HEK293 (cell line): ENCODE data around the gene OR7A10.

Experiments
- CTCF ChIA-PET: fragments of 350-600 bp; formaldehyde crosslinking; extraction: SDS; loops from one replicate; lab custom pipeline; 2021; ENCODE audit warnings: antibody characterized with exemption; lab: Yijun Ruan, JAX
- POLR2A ChIA-PET: fragments of 300-600 bp; formaldehyde crosslinking; extraction: SDS; loops from one replicate; lab custom pipeline; 2020; ENCODE audit warnings: antibody characterized with exemption, inconsistent platforms; lab: Yijun Ruan, JAX
- H3K27ac ChIP-seq: fragments of 200-500 bp; sonication (Bioruptor generic); 2 replicates; pipeline ENCODE4 v1.5.1; 2014; ENCODE audit warnings: low read depth, low read length, control low read depth, inconsistent platforms; ENCODE audit errors: extremely low read depth
- H3K36me3 ChIP-seq, 2 experiments: fragments of 200-500 bp in 1 of 2; sonication (Bioruptor generic) in 1 of 2; 1 replicate in 1 of 2; 2 replicates in 1 of 2; pipeline ENCODE4 v1.5.1; 2014 to 2017; ENCODE audit warnings: inconsistent platforms in 2 of 2, low read length in 2 of 2; ENCODE audit not compliant: control insufficient read depth in 2 of 2, insufficient read depth in 1 of 2
- H3K4me1 ChIP-seq: fragments of 200-500 bp; sonication (Bioruptor generic); 2 replicates; pipeline ENCODE4 v1.5.1; 2014; ENCODE audit warnings: mild to moderate bottlenecking, low read length, inconsistent platforms; ENCODE audit not compliant: control insufficient read depth, insufficient read depth
- H3K4me3 ChIP-seq: 2 replicates; pipeline ENCODE4 v1.5.1; 2011; ENCODE audit warnings: low read depth, mild to moderate bottlenecking, control low read depth, low read length, moderate library complexity
- H3K9me3 ChIP-seq: fragments of 200-500 bp; sonication (Bioruptor generic); 2 replicates; pipeline ENCODE4 v1.5.1; 2014; ENCODE audit warnings: low read depth, low read length, inconsistent platforms; ENCODE audit not compliant: control insufficient read depth, insufficient read depth
- EGR2 ChIP-seq: fragments of 450-650 bp; formaldehyde crosslinking; IDR thresholded peaks from 2 replicates; pipeline ENCODE4 v1.5.1; 2016; ENCODE audit warnings: low read depth, missing biosample characterization, missing genetic modification characterization
- MYNN ChIP-seq: fragments of 450-650 bp; formaldehyde crosslinking; IDR thresholded peaks from 2 replicates; pipeline ENCODE4 v1.5.1; 2016; ENCODE audit warnings: missing biosample characterization, missing genetic modification characterization, borderline replicate concordance
- YY1 ChIP-seq: fragments of 450-650 bp; formaldehyde crosslinking; IDR thresholded peaks from 2 replicates; pipeline ENCODE4 v1.5.1; 2018; ENCODE audit warnings: missing biosample characterization, missing genetic modification characterization
- ZIC2 ChIP-seq: fragments of 450-650 bp; formaldehyde crosslinking; IDR thresholded peaks from 2 replicates; pipeline ENCODE4 v1.5.1; 2016; ENCODE audit warnings: missing biosample characterization, missing genetic modification characterization
- ZNF473 ChIP-seq: fragments of 450-650 bp; formaldehyde crosslinking; IDR thresholded peaks from 2 replicates; pipeline ENCODE4 v1.5.1; 2017; ENCODE audit warnings: missing biosample characterization, missing genetic modification characterization
- ZNF544 ChIP-seq: fragments of 450-650 bp; formaldehyde crosslinking; IDR thresholded peaks from 2 replicates; pipeline ENCODE4 v1.5.0; 2017; ENCODE audit warnings: missing biosample characterization, missing genetic modification characterization
- ZNF654 ChIP-seq: fragments of 450-650 bp; formaldehyde crosslinking; IDR thresholded peaks from 2 replicates; pipeline ENCODE4 v1.5.1; 2016; ENCODE audit warnings: low read depth, missing biosample characterization, missing genetic modification characterization
- ZNF843 ChIP-seq: fragments of 450-650 bp; formaldehyde crosslinking; IDR thresholded peaks from 2 replicates; pipeline ENCODE4 v1.5.1; 2016; ENCODE audit warnings: missing biosample characterization, missing genetic modification characterization
- TF ChIP-seq, protein P1 (sequence below): fragments of 450-650 bp; formaldehyde crosslinking; IDR thresholded peaks from 2 replicates; pipeline ENCODE4 v1.5.1; 2016; ENCODE audit warnings: missing biosample characterization, missing genetic modification characterization
- TF ChIP-seq, protein P2 (sequence below): fragments of 450-650 bp; formaldehyde crosslinking; IDR thresholded peaks from 2 replicates; pipeline ENCODE4 v1.5.1; 2016; ENCODE audit warnings: missing biosample characterization, missing genetic modification characterization, borderline replicate concordance
- TF ChIP-seq, protein P3 (sequence below): fragments of 450-650 bp; formaldehyde crosslinking; IDR thresholded peaks from 2 replicates; pipeline ENCODE4 v1.5.1; 2017; ENCODE audit warnings: missing biosample characterization, missing genetic modification characterization
- TF ChIP-seq, protein P4 (sequence below): fragments of 450-650 bp; formaldehyde crosslinking; IDR thresholded peaks from 2 replicates; pipeline ENCODE4 v1.5.0; 2017; ENCODE audit warnings: missing biosample characterization, missing genetic modification characterization, borderline replicate concordance
- TF ChIP-seq, protein P5 (sequence below): fragments of 450-650 bp; formaldehyde crosslinking; conservative IDR thresholded peaks from 2 replicates; pipeline ENCODE4 v1.5.1; 2016; ENCODE audit warnings: low read depth, missing biosample characterization, missing genetic modification characterization
- TF ChIP-seq, protein P6 (sequence below): fragments of 450-650 bp; formaldehyde crosslinking; IDR thresholded peaks from 2 replicates; pipeline ENCODE4 v1.5.1; 2016; ENCODE audit warnings: missing biosample characterization, missing genetic modification characterization
- TF ChIP-seq, protein P7 (sequence below): fragments of 450-650 bp; formaldehyde crosslinking; IDR thresholded peaks from 2 replicates; pipeline ENCODE4 v1.5.1; 2016; ENCODE audit warnings: missing biosample characterization, missing genetic modification characterization
- TF ChIP-seq, protein P8 (sequence below): fragments of 450-650 bp; formaldehyde crosslinking; IDR thresholded peaks from 2 replicates; pipeline ENCODE4 v1.5.1; 2016; ENCODE audit warnings: missing biosample characterization, missing genetic modification characterization

Gene OR7A10

DNA sequence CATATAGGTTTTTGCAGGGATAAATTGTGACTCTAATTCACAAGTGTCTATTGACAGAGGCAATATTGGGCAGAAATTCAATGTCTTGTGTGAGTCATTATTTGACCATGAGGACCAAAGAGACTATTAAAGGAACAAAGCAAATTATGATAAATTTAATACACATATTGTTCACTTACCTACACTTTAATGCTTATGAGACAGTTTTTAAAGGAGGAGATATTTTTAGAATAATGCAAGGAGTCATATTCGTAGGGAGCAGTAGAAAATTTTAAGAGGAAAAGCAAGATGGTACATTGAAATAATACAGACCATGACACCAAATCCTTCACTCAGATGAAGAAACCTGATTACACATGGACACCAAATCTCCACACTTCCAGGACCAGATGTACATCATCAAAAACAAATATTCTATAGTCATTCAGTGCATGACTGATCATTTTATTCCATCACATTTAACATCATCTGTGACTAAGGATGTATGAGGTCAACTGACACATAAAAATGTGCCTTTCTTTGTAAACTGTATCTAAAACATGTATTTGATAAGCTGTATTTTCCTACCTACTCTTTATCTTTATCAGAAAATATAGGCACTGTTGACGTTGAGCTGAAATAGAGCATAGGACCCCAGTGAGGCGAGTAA is 41.4 kb upstream of the OR7A10 start:
- TF ChIP-seq ZNF654 (tag by site-specific recombination): no peak
- no peak for TF ChIP-seq MYNN (tag by site-specific recombination)
- no peak for TF ChIP-seq ZIC2 (tag by site-specific recombination)
- no peak for TF ChIP-seq YY1 (tag by site-specific recombination)
- TF ChIP-seq, protein P1, sequence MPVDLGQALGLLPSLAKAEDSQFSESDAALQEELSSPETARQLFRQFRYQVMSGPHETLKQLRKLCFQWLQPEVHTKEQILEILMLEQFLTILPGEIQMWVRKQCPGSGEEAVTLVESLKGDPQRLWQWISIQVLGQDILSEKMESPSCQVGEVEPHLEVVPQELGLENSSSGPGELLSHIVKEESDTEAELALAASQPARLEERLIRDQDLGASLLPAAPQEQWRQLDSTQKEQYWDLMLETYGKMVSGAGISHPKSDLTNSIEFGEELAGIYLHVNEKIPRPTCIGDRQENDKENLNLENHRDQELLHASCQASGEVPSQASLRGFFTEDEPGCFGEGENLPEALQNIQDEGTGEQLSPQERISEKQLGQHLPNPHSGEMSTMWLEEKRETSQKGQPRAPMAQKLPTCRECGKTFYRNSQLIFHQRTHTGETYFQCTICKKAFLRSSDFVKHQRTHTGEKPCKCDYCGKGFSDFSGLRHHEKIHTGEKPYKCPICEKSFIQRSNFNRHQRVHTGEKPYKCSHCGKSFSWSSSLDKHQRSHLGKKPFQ (tag by site-specific recombination): no peak
- TF ChIP-seq, all 188 proteins: peak for 0
- POLR2A ChIA-PET: no interaction called here
- Histone ChIP-seq H3K4me3 (no peak overlapping the region), H3K9me3 (no peaks in the 10 kb centered on the region), H3K27ac (no peak overlapping the region), H3K4me1 (no peaks in the 10 kb centered on the region), H3K36me3 (no peaks in the 10 kb centered on the region)
- CTCF ChIA-PET: interaction anchor here (0.5 to 2.8 kb wide), 5 partner anchors 11 to 317 kb away, joined by 3 to 16 read pairs (median 4); no protein-coding TSS in a partner anchor

DNA sequence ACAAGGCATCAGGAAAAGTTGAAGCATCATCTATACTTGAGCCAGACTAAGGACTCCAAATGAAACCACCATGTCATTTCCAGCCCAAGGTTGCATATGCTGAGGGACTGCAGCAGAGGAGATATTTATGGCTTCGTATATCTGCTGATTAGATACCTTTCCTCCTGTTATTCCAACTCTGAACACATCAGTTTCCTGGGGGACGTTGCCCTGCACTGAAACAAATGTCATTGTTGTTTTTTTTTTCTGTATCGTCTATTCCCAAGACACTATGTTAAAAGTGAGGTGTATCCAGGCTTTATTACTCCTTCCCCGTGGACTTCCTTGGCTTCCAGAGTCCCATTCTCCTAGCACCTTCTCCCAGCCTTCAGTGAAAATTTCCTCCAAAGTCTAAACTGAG is 37.3 kb upstream of the OR7A10 start, which contains the start of gene OR7A17:
TSS of gene OR7A17 (minus strand) at position 101 of the 400 bp plus-strand sequence. CDS start 4,777 bp downstream, outside the sequence.
- CTCF ChIA-PET: interaction anchor here (0.7 to 2.9 kb wide), 4 partner anchors 15 to 313 kb away, joined by 3 to 17 read pairs (median 4); no protein-coding TSS in a partner anchor
- H3K36me3 ChIP-seq: no peaks in the 10 kb centered on the region
- POLR2A ChIA-PET: no interaction called here
- no peak within 1 kb of the TSS for H3K27ac ChIP-seq
- no peaks in the 10 kb centered on the region for H3K4me1 ChIP-seq
- no peak within 1 kb of the TSS for H3K4me3 ChIP-seq
- no peaks in the 10 kb centered on the region for H3K9me3 ChIP-seq
- TF ChIP-seq, protein P2, sequence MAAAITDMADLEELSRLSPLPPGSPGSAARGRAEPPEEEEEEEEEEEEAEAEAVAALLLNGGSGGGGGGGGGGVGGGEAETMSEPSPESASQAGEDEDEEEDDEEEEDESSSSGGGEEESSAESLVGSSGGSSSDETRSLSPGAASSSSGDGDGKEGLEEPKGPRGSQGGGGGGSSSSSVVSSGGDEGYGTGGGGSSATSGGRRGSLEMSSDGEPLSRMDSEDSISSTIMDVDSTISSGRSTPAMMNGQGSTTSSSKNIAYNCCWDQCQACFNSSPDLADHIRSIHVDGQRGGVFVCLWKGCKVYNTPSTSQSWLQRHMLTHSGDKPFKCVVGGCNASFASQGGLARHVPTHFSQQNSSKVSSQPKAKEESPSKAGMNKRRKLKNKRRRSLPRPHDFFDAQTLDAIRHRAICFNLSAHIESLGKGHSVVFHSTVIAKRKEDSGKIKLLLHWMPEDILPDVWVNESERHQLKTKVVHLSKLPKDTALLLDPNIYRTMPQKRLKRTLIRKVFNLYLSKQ: no peak
- no peak for TF ChIP-seq ZNF473 (tag by site-specific recombination)
- TF ChIP-seq, protein P3, sequence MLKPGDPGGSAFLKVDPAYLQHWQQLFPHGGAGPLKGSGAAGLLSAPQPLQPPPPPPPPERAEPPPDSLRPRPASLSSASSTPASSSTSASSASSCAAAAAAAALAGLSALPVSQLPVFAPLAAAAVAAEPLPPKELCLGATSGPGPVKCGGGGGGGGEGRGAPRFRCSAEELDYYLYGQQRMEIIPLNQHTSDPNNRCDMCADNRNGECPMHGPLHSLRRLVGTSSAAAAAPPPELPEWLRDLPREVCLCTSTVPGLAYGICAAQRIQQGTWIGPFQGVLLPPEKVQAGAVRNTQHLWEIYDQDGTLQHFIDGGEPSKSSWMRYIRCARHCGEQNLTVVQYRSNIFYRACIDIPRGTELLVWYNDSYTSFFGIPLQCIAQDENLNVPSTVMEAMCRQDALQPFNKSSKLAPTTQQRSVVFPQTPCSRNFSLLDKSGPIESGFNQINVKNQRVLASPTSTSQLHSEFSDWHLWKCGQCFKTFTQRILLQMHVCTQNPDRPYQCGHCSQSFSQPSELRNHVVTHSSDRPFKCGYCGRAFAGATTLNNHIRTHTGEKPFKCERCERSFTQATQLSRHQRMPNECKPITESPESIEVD: no peak
- no peak for TF ChIP-seq ZNF544 (tag by site-specific recombination)
- TF ChIP-seq, protein P4, sequence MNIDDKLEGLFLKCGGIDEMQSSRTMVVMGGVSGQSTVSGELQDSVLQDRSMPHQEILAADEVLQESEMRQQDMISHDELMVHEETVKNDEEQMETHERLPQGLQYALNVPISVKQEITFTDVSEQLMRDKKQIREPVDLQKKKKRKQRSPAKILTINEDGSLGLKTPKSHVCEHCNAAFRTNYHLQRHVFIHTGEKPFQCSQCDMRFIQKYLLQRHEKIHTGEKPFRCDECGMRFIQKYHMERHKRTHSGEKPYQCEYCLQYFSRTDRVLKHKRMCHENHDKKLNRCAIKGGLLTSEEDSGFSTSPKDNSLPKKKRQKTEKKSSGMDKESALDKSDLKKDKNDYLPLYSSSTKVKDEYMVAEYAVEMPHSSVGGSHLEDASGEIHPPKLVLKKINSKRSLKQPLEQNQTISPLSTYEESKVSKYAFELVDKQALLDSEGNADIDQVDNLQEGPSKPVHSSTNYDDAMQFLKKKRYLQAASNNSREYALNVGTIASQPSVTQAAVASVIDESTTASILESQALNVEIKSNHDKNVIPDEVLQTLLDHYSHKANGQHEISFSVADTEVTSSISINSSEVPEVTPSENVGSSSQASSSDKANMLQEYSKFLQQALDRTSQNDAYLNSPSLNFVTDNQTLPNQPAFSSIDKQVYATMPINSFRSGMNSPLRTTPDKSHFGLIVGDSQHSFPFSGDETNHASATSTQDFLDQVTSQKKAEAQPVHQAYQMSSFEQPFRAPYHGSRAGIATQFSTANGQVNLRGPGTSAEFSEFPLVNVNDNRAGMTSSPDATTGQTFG: no peak
- TF ChIP-seq, protein P5, sequence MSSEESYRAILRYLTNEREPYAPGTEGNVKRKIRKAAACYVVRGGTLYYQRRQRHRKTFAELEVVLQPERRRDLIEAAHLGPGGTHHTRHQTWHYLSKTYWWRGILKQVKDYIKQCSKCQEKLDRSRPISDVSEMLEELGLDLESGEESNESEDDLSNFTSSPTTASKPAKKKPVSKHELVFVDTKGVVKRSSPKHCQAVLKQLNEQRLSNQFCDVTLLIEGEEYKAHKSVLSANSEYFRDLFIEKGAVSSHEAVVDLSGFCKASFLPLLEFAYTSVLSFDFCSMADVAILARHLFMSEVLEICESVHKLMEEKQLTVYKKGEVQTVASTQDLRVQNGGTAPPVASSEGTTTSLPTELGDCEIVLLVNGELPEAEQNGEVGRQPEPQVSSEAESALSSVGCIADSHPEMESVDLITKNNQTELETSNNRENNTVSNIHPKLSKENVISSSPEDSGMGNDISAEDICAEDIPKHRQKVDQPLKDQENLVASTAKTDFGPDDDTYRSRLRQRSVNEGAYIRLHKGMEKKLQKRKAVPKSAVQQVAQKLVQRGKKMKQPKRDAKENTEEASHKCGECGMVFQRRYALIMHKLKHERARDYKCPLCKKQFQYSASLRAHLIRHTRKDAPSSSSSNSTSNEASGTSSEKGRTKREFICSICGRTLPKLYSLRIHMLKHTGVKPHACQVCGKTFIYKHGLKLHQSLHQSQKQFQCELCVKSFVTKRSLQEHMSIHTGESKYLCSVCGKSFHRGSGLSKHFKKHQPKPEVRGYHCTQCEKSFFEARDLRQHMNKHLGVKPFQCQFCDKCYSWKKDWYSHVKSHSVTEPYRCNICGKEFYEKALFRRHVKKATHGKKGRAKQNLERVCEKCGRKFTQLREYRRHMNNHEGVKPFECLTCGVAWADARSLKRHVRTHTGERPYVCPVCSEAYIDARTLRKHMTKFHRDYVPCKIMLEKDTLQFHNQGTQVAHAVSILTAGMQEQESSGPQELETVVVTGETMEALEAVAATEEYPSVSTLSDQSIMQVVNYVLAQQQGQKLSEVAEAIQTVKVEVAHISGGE (tag by site-specific recombination): no peak
- TF ChIP-seq, protein P6, sequence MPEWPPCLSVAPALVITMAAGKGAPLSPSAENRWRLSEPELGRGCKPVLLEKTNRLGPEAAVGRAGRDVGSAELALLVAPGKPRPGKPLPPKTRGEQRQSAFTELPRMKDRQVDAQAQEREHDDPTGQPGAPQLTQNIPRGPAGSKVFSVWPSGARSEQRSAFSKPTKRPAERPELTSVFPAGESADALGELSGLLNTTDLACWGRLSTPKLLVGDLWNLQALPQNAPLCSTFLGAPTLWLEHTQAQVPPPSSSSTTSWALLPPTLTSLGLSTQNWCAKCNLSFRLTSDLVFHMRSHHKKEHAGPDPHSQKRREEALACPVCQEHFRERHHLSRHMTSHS (tag by site-specific recombination): no peak
- TF ChIP-seq EGR2 (tag by site-specific recombination): no peak
- TF ChIP-seq, protein P7, sequence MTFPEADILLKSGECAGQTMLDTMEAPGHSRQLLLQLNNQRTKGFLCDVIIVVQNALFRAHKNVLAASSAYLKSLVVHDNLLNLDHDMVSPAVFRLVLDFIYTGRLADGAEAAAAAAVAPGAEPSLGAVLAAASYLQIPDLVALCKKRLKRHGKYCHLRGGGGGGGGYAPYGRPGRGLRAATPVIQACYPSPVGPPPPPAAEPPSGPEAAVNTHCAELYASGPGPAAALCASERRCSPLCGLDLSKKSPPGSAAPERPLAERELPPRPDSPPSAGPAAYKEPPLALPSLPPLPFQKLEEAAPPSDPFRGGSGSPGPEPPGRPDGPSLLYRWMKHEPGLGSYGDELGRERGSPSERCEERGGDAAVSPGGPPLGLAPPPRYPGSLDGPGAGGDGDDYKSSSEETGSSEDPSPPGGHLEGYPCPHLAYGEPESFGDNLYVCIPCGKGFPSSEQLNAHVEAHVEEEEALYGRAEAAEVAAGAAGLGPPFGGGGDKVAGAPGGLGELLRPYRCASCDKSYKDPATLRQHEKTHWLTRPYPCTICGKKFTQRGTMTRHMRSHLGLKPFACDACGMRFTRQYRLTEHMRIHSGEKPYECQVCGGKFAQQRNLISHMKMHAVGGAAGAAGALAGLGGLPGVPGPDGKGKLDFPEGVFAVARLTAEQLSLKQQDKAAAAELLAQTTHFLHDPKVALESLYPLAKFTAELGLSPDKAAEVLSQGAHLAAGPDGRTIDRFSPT (tag by site-specific recombination): no peak
- TF ChIP-seq, protein P8, sequence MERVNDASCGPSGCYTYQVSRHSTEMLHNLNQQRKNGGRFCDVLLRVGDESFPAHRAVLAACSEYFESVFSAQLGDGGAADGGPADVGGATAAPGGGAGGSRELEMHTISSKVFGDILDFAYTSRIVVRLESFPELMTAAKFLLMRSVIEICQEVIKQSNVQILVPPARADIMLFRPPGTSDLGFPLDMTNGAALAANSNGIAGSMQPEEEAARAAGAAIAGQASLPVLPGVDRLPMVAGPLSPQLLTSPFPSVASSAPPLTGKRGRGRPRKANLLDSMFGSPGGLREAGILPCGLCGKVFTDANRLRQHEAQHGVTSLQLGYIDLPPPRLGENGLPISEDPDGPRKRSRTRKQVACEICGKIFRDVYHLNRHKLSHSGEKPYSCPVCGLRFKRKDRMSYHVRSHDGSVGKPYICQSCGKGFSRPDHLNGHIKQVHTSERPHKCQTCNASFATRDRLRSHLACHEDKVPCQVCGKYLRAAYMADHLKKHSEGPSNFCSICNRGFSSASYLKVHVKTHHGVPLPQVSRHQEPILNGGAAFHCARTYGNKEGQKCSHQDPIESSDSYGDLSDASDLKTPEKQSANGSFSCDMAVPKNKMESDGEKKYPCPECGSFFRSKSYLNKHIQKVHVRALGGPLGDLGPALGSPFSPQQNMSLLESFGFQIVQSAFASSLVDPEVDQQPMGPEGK (tag by site-specific recombination): no peak
- TF ChIP-seq ZNF843 (tag by site-specific recombination): no peak
